Measurements from ENCODE around the gene ADCY2. TPM values are rescaled to one million over a fixed set of nuclear protein-coding genes. Genes with fewer than 3 reads are reported as not detected.

The ADCY2 gene
- total and polyA plus RNA-seq, 5 donors = 0.20 to 1.5 (median 0.45) TPM

DNA sequence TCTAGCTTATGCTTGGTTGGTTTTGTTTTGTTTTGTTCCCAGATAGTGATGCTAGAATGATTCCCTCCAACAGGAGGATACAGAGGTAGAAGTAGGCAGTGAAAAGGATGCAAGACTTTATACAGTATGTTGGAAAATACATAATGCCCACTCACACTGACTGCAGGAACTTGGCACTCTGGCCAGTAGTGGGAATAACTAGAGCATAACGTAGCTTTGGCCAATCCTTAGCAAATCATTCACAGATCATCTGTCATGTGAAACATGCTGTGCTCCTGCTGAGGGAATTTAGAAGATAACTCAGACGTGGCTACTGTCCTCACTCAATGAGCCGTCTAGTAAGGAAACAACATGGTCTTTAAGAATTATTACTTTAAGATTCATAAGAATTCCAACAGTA lies 441.5 kb downstream of the ADCY2 start:
- WGBS = 36% methylated on average over 3 of the region's 3 CpGs
- no peak overlapping the region for H3K27ac ChIP-seq (ENCODE audit: low read length)
- H3K4me1 ChIP-seq (ENCODE audit: control insufficient read depth, insufficient read depth, low read length) = no peaks in the 10 kb centered on the region
- intact Hi-C loops (cut with DNase I) = no loop called here
- no peak for ATAC-seq
- no peak overlapping the region for H3K4me3 ChIP-seq (ENCODE audit: low read length)
- no peaks in the 10 kb centered on the region for H3K9me3 ChIP-seq (ENCODE audit: control insufficient read depth, low read length)
- H3K27me3 ChIP-seq (ENCODE audit: control insufficient read depth, insufficient read depth) = no peaks in the 10 kb centered on the region
- DNase-seq = no peak

DNA sequence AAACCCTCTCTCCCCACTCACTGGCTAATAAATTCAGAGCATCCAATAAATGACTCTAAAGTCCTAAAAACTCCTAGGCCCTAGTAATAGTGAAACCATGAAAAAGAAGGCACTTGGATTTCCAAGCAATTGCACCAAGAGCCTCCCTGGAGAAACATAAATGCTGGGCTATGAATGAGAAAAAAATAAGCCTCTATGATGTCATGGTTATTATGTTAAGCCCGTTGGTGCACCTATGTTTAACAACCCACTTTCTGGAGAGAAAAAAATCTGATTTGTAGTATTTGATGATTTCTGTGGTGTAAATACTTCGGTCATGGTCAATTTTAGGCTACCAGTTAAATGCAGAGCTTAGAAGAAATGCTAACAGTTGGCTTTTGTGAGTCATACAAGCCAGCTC lies 446.6 kb downstream of the ADCY2 start:
- Histone ChIP-seq H3K4me1 (ENCODE audit: control insufficient read depth, insufficient read depth, low read length) (no peaks in the 10 kb centered on the region), H3K9me3 (ENCODE audit: control insufficient read depth, low read length) (no peaks in the 10 kb centered on the region), H3K4me3 (ENCODE audit: low read length) (no peak overlapping the region), H3K27me3 (ENCODE audit: control insufficient read depth, insufficient read depth) (no peaks in the 10 kb centered on the region), H3K27ac (ENCODE audit: low read length) (no peak overlapping the region)
- intact Hi-C loops (cut with DNase I) = no loop called here
- ATAC-seq (no peak), DNase-seq (no peak)
- WGBS = 72% methylated on average over 2 of the region's 2 CpGs

DNA sequence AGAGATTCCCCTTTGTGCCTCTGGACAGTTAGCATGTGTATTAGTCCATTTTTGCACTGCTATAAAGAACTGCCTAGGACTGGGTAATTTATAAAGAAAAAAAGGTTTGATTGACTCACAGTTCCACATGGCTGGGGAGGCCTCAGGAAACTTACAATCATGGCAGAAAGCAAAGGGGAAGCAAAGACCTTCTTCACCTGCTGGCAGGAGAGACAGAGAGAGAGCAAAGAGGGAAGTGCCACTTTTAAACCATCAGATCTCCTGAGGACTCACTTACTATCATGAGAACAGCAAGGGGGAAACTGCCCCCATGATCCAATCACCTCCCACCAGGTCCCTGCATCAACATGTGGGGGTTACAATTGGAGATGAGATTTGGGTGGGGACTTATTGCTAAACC lies 449.0 kb downstream of the ADCY2 start:
- intact Hi-C loops (cut with DNase I) = no loop called here
- Histone ChIP-seq H3K27ac (ENCODE audit: low read length) (no peak overlapping the region), H3K4me3 (ENCODE audit: low read length) (no peak overlapping the region), H3K4me1 (ENCODE audit: control insufficient read depth, insufficient read depth, low read length) (no peaks in the 10 kb centered on the region), H3K9me3 (ENCODE audit: control insufficient read depth, low read length) (no peaks in the 10 kb centered on the region), H3K27me3 (ENCODE audit: control insufficient read depth, insufficient read depth) (no peaks in the 10 kb centered on the region)
- ATAC-seq (no peak), DNase-seq (no peak)

DNA sequence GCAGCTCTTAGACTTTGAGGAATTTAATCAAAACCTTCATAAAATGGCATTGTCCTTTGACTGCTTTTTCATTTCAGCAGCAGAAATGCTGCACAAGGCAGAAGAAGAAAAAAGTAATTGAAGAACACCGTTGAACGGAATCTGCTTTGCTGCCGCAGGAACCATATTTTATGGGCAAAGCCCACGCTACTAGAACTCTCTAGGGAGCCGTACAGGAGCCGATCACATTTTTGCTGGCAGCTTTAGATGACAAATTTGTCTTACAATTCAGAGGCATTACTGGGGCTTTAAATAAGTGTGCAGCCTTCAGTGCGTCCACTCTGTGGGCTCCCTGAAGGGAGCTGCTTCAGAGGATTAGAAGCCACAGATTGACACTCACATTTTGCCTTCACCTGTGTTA lies 449.6 kb downstream of the ADCY2 start:
- no peak overlapping the region for H3K27ac ChIP-seq (ENCODE audit: low read length)
- DNase-seq (no peak), ATAC-seq (no peak)
- intact Hi-C loops (cut with DNase I) = no loop called here
- H3K4me3 ChIP-seq (ENCODE audit: low read length) = no peak overlapping the region
- no peaks in the 10 kb centered on the region for H3K4me1 ChIP-seq (ENCODE audit: control insufficient read depth, insufficient read depth, low read length)
- WGBS = 79% methylated on average over 7 of the region's 7 CpGs
- no peaks in the 10 kb centered on the region for H3K9me3 ChIP-seq (ENCODE audit: control insufficient read depth, low read length)
- H3K27me3 ChIP-seq (ENCODE audit: control insufficient read depth, insufficient read depth) = no peaks in the 10 kb centered on the region

DNA sequence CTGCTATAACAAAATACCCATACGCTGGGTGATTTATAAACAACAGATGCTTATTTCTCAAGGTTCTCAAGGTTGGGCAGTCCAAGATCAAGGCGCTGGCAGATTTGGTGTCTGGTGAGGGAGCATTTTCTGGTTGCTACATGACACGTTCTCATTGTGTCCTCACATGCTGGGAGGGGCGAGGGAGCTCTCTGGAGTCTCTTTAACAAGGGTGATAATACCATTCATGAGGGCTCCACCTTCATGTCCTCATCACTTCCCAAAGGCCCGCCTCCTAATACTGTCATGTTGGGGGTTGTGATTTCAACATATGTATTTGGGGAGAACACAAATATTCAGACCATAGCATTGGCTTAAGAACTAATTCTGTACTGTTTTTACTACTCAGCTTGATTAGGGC lies 450.4 kb downstream of the ADCY2 start:
- Histone ChIP-seq H3K9me3 (ENCODE audit: control insufficient read depth, low read length) (no peaks in the 10 kb centered on the region), H3K27me3 (ENCODE audit: control insufficient read depth, insufficient read depth) (no peaks in the 10 kb centered on the region), H3K4me3 (ENCODE audit: low read length) (no peak overlapping the region), H3K4me1 (ENCODE audit: control insufficient read depth, insufficient read depth, low read length) (no peaks in the 10 kb centered on the region), H3K27ac (ENCODE audit: low read length) (no peak overlapping the region)
- ATAC-seq (no peak), DNase-seq (no peak)
- intact Hi-C loops (cut with DNase I) = no loop called here
- WGBS = 86% methylated on average over 5 of the region's 5 CpGs

DNA sequence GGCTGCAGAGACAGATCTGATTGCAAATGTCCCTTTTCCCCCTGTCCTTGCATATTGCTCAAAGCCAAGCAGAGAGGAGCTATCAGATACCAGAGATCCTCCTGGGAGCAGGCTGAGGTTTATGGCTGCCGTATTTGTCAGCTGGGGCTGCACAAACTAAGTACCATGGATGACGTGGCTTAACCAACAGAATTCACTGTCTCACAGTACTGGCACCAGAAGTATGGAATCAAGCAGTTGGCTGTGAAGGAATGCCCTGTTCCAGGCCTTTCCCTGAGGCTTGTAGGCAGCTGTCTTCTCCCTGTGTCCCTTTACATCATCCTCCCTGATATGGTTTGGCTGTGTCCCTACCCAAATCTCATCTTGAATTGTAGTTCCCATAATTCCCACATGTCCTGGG lies 452.4 kb downstream of the ADCY2 start:
- WGBS = 56% methylated on average over 2 of the region's 2 CpGs
- Histone ChIP-seq H3K27me3 (ENCODE audit: control insufficient read depth, insufficient read depth) (no peaks in the 10 kb centered on the region), H3K4me3 (ENCODE audit: low read length) (no peak overlapping the region), H3K4me1 (ENCODE audit: control insufficient read depth, insufficient read depth, low read length) (peaks cover 2% of the 10 kb centered on the region), H3K9me3 (ENCODE audit: control insufficient read depth, low read length) (no peaks in the 10 kb centered on the region), H3K27ac (ENCODE audit: low read length) (no peak overlapping the region)
- intact Hi-C loops (cut with DNase I) = no loop called here
- DNase-seq (no peak), ATAC-seq (no peak)

DNA sequence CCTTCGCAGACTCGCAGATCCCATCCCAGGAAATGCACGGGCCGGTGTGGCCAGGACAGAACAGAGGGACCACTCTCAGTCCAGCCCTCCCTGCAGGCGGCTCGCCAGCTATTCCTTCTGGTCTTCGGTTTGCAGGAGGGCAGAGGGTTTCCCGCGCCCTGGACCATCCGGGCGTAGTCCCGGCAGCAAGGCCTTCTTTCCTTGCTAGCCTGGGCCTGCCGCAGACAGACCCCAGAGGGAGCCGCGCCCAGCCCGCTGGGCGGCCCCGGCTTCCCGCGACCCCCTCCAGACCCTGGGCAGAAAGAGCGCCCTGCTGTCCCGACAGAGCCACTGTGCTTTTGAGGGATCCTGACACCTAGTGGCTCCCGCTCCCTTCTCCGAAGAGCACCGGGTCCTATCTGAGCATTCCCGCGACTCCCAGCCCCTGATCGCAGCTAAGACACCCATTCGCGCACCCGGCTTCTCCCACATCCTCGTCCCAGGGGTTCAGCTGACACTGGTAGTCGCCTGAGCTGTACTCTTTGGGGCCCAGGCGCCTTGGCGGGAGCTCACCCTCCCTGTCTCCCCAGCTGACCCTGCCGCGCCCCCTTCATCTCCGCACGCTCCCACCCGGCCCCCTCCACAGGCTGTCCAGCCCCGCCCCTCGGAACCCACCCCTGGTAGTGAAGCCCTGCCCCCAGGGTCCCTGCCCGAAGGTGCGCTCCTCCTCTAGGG lies 453.9 kb downstream of the ADCY2 start:
- ATAC-seq (peak; percentile 41 to 51), DNase-seq (peak; percentile 16 to 58 (median 57))
- intact Hi-C loops (cut with DNase I) = no loop called here
- H3K9me3 ChIP-seq (ENCODE audit: control insufficient read depth, low read length) = peaks cover 2% of the 10 kb centered on the region
- WGBS = 4% methylated on average over 44 of the region's 44 CpGs
- no peak overlapping the region for H3K27ac ChIP-seq (ENCODE audit: low read length)
- peaks cover 2% of the 10 kb centered on the region for H3K4me1 ChIP-seq (ENCODE audit: control insufficient read depth, insufficient read depth, low read length)
- H3K4me3 ChIP-seq (ENCODE audit: low read length) = peak overlapping the region; percentile 35
- H3K27me3 ChIP-seq (ENCODE audit: control insufficient read depth, insufficient read depth) = no peaks in the 10 kb centered on the region

DNA sequence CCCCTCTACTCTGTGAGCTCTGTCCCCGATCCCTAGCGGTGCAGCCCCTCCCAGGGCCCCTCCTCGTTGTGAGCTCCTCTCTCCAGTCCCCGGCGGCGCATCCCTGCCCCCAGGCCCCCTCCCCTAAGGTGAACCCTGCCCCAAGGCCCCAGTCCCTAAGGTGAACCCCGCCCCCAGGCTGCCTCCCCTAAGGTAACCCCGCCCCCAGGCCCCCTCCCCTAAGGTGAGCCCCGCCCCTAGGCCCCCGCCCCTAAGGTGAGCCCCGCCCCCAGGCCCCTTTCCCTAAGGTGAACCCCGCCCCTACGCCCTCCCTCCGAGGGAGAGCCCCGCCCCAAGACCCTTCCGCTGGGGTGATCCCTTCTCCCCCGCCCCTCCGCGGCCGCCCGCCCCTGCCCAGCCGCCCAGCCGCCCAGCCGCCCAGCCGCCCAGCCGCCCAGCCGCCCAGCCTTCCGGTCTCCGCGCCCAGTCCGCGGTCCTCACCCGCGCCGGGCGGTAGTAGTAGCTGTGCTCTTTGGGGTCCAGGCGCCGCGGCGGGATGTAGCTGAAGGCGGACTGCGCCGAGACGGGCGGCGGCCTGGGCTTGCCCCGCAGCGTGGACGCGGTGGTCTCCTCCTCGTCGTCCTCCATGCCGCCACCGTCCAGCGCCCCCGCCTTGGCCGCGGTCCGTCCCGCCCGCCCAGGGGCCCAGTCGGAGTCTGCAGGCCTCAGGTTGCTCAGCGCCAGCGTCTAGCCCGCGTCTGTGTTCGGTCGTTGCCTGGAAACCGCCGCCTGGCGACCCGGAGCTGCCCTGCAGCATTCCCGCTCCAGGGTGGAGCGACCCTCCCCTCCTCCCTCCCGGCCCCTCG lies 454.7 kb downstream of the ADCY2 start, which contains the start of gene CFAP90:
Gene CFAP90 (minus strand): TSS at position 739 of the 845 bp plus-strand sequence. CDS start 112 bp downstream, at position 627.
- Histone ChIP-seq H3K9me3 (ENCODE audit: control insufficient read depth, low read length) (peaks cover 2% of the 10 kb centered on the region), H3K27me3 (ENCODE audit: control insufficient read depth, insufficient read depth) (no peaks in the 10 kb centered on the region), H3K4me3 (ENCODE audit: low read length) (peak within 1 kb of the TSS; percentile 35), H3K4me1 (ENCODE audit: control insufficient read depth, insufficient read depth, low read length) (peaks cover 2% of the 10 kb centered on the region), H3K27ac (ENCODE audit: low read length) (no peak within 1 kb of the TSS)
- peak; percentile 57 to 82 (median 80) for DNase-seq
- 3% methylated on average over 74 of the region's 76 CpGs for WGBS
- ATAC-seq = peak; percentile 76 to 79
- intact Hi-C loops (cut with DNase I) = no loop called here

DNA sequence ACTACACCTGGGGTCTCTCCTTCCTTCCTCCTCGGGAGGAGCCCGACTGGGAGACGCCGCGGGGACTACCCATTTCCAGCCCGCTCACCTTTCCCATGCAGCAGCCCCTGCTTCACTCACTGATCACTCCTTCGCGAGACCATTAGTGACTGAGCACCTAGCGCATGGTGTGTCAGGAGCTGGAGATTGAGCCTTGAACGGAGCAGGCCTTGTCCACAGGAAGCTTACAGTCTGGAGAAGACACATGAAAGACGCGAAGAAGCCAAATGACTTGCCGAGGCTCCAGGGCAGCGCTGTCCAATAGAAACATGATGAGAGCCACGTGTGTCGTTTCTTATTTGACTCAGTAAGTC lies 455.3 kb downstream of the ADCY2 start:
- DNase-seq = no peak
- Histone ChIP-seq H3K9me3 (ENCODE audit: control insufficient read depth, low read length) (peaks cover 2% of the 10 kb centered on the region), H3K4me3 (ENCODE audit: low read length) (peak overlapping the region; percentile 35), H3K27me3 (ENCODE audit: control insufficient read depth, insufficient read depth) (no peaks in the 10 kb centered on the region), H3K4me1 (ENCODE audit: control insufficient read depth, insufficient read depth, low read length) (peaks cover 2% of the 10 kb centered on the region), H3K27ac (ENCODE audit: low read length) (no peak overlapping the region)
- ATAC-seq = no peak
- WGBS = 57% methylated on average over 16 of the region's 16 CpGs
- intact Hi-C loops (cut with DNase I) = no loop called here

DNA sequence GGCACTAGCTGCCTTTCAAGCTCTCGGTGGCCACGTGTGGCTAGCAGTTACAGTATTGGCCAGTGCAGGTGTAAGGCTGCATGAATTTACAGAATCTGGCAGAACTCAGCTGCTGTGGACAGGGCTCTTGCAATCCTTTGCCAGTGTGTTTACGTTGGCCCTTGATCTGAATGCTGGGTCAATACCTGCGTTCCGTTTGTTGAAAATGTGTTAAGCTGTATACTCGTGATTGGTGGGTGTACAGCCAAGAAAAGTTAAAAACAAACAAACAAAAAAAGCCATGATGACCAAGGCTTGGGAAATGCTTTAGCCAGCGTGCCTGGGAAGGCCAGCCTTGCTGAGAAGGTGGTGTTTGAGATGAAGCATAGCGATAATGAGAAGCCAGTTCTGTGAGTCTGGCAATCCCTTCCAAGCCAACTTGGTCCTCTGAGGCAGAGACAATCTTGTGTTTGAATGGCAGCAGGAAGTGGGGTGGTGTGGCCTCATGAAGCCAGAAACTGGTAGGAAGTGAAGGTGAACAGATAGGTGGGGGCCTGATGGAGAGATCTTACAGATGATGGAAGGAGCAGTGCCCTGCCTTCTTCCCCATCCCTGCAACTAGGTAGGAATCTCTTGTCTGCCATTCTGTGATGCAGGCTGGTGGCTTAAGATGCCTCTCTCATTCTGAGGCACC lies 455.8 kb downstream of the ADCY2 start:
- H3K9me3 ChIP-seq (ENCODE audit: control insufficient read depth, low read length) = peaks cover 2% of the 10 kb centered on the region
- no peaks in the 10 kb centered on the region for H3K27me3 ChIP-seq (ENCODE audit: control insufficient read depth, insufficient read depth)
- H3K4me1 ChIP-seq (ENCODE audit: control insufficient read depth, insufficient read depth, low read length) = peaks cover 2% of the 10 kb centered on the region
- intact Hi-C loops (cut with DNase I) = no loop called here
- H3K27ac ChIP-seq (ENCODE audit: low read length) = no peak overlapping the region
- WGBS = 81% methylated on average over 8 of the region's 8 CpGs
- no peak for DNase-seq
- ATAC-seq = no peak
- H3K4me3 ChIP-seq (ENCODE audit: low read length) = no peak overlapping the region

DNA sequence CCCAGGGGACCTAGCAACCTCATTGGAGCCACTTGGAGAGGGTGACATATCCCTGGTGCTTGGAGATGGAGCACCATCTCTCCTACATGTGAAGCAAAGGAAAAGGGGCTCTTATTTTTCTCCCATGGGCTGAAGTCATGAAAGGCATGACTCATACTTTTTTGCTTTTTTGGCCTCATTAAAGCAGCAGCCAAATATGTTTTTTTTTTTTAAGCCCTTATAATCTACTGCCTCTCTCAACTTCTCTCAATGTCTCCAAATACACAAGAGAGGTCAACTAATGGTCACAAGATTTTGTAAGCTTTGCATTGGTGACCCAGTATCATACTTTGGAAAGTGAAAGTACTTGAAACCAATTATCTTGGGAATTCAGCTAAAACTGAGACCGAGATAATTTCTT lies 456.6 kb downstream of the ADCY2 start:
- ATAC-seq = peak; percentile 39 to 42
- 57% methylated on average over 1 of the region's 1 CpG for WGBS

More for the DNA sequence above, 456.6 kb downstream of the ADCY2 start:
- Histone ChIP-seq H3K9me3 (ENCODE audit: control insufficient read depth, low read length) (peaks cover 2% of the 10 kb centered on the region), H3K27me3 (ENCODE audit: control insufficient read depth, insufficient read depth) (no peaks in the 10 kb centered on the region), H3K27ac (ENCODE audit: low read length) (no peak overlapping the region), H3K4me3 (ENCODE audit: low read length) (no peak overlapping the region), H3K4me1 (ENCODE audit: control insufficient read depth, insufficient read depth, low read length) (peaks cover 2% of the 10 kb centered on the region)
- no peak for DNase-seq
- intact Hi-C loops (cut with DNase I) = no loop called here

Measured in right cardiac atrium (tissue), 5 donors.